Measurements from ENCODE around the gene MMP28.

DNA sequence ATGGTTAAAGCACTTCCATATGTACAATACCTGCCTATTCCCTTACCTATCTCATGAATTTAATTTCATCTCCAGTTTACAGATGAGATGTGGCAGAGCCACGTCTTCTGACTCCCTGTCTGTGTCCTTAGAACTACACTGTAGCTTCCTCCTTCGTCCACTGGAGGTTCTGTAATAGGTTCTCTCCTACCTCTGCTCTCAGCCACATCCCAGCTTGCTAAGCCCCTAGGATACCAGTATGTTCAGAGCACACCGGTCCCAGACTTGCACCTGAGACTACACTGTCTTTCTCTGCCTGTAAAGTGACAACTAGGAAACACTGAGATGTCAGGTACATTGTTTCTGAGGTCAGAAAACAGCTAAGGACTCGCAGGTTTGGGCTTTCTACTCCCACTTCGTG is 67.8 kb downstream of the MMP28 start:
- TF ChIP-seq CTCF (IDR thresholded peaks at IDR 0.05; ENCODE audit: low read length) (no peak), EZH2 (optimal IDR thresholded peaks at IDR 0.05; ENCODE audit: low read depth, low read length) (no peak)
